Measurements from ENCODE around the gene FGGY. TPM values are rescaled to one million over a fixed set of nuclear protein-coding genes. Genes with fewer than 3 reads are reported as not detected.

The FGGY gene
- total RNA-seq, 1 donor from 2014 or later: 18.2 TPM

DNA sequence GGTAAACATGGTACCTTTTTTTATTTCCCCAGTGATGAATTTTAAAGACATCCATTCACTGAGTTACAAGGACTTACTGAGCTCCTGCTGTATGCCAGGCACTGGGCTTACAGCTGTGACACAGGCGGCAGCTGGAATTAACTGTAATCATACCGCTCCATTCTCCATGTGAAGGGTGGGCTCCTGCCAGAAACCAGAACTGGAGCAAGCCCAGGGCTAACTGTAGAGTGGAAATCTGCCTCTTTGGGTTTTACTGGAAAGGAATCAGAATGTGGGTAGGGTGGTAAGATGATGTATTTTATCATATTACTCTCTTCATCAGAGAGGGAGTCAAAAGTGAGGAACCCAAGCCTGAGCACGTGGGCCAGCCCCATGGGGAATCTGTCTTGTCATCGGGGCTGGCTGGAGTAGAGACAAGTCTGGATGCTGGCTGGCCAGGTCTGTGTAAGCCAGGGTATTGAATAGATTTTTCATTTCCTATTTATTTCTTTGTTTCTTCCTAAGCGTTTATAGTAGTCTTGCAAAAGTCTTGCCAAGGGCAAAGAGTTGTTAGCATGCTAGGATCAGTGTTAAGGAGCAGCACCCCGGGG lies 21.5 kb downstream of the FGGY start:
- no peak for TF ChIP-seq CTCF (IDR thresholded peaks at IDR 0.05; ENCODE audit: unreplicated experiment)
- no peaks in the 10 kb centered on the region for H3K36me3 Mint-ChIP-seq (ENCODE audit: insufficient read depth)
- H3K4me3 Mint-ChIP-seq (ENCODE audit: low read depth): no peak overlapping the region
- H3K9me3 Mint-ChIP-seq (ENCODE audit: low read depth): no peaks in the 10 kb centered on the region
- no peak for DNase-seq (ENCODE audit: low spot score, unreplicated experiment)
- H3K4me1 Mint-ChIP-seq (ENCODE audit: low read depth): peaks cover 33% of the 10 kb centered on the region
- H3K27ac Mint-ChIP-seq: no peak overlapping the region
- H3K27me3 Mint-ChIP-seq: no peaks in the 10 kb centered on the region

DNA sequence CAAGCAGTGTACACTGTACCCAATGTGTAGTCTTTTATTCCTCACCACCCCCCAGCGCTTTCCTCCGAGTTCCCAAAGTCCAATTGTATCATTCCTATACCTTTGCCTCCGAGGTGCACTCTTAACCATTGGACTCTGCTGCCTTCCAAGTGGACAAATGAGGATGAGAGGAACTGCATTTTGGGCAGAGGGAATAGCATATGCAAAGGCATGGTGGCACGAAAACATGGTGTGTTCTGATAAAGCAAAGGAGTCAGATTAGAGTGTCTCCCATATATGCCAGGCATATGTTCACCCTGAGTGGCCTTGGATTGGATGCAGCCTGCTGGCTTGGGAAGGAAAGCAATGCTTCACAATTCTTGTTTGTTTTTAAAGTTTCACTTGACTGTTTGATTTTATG lies 25.5 kb downstream of the FGGY start:
- TF ChIP-seq CTCF (IDR thresholded peaks at IDR 0.05; ENCODE audit: unreplicated experiment): no peak
- Mint-ChIP-seq H3K4me3 (ENCODE audit: low read depth) (no peak overlapping the region), H3K9me3 (ENCODE audit: low read depth) (peaks cover 3% of the 10 kb centered on the region), H3K27me3 (no peaks in the 10 kb centered on the region), H3K4me1 (ENCODE audit: low read depth) (peaks cover 22% of the 10 kb centered on the region), H3K27ac (peak overlapping the region; percentile 58), H3K36me3 (ENCODE audit: insufficient read depth) (peaks cover 11% of the 10 kb centered on the region)
- DNase-seq (ENCODE audit: low spot score, unreplicated experiment): no peak

- Mint-ChIP-seq H3K4me1 (ENCODE audit: low read depth) (peaks cover 18% of the 10 kb centered on the region), H3K4me3 (ENCODE audit: low read depth) (no peak overlapping the region), H3K9me3 (ENCODE audit: low read depth) (peaks cover 3% of the 10 kb centered on the region), H3K27ac (peak overlapping the region; percentile 58), H3K27me3 (no peaks in the 10 kb centered on the region), H3K36me3 (ENCODE audit: insufficient read depth) (peaks cover 11% of the 10 kb centered on the region)
- no peak for TF ChIP-seq CTCF (IDR thresholded peaks at IDR 0.05; ENCODE audit: unreplicated experiment)
- no peak for DNase-seq (ENCODE audit: low spot score, unreplicated experiment)
Observed at GRCh38 chr1:59322814-59323213, 25.9 kb downstream of the FGGY start.

DNA sequence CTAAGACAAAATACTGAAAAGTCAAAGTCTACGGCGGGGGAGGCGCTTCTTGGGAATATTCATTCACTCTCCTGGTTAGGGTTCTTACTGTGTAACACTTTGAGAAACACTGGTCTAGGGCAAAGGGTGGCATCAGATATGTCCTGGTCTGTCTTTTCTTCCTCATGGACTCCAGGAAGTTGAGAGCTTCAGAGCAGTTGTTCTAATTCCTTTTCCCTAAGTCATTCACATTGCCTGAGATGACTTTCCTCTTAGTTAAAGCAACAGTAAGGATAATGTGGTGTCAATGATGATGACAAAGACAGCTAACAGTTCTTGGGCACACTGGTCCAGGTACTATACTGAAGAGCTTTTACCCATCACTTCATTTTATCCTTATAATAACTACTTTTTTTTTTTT lies 27.0 kb downstream of the FGGY start:
- no peak for TF ChIP-seq CTCF (IDR thresholded peaks at IDR 0.05; ENCODE audit: unreplicated experiment)
- no peaks in the 10 kb centered on the region for H3K27me3 Mint-ChIP-seq
- H3K9me3 Mint-ChIP-seq (ENCODE audit: low read depth): peaks cover 3% of the 10 kb centered on the region
- DNase-seq (ENCODE audit: low spot score, unreplicated experiment): no peak
- peaks cover 11% of the 10 kb centered on the region for H3K36me3 Mint-ChIP-seq (ENCODE audit: insufficient read depth)
- no peak overlapping the region for H3K4me3 Mint-ChIP-seq (ENCODE audit: low read depth)
- peaks cover 18% of the 10 kb centered on the region for H3K4me1 Mint-ChIP-seq (ENCODE audit: low read depth)
- no peak overlapping the region for H3K27ac Mint-ChIP-seq

GRCh38 chr1:59328353-59328752 lies 31.5 kb downstream of the FGGY start:
- no peak overlapping the region for H3K4me3 Mint-ChIP-seq (ENCODE audit: low read depth)
- peaks cover 3% of the 10 kb centered on the region for H3K9me3 Mint-ChIP-seq (ENCODE audit: low read depth)
- TF ChIP-seq CTCF (IDR thresholded peaks at IDR 0.05; ENCODE audit: unreplicated experiment): no peak
- peaks cover 11% of the 10 kb centered on the region for H3K36me3 Mint-ChIP-seq (ENCODE audit: insufficient read depth)
- H3K27ac Mint-ChIP-seq: no peak overlapping the region
- H3K4me1 Mint-ChIP-seq (ENCODE audit: low read depth): peaks cover 5% of the 10 kb centered on the region
- H3K27me3 Mint-ChIP-seq: no peaks in the 10 kb centered on the region
- no peak for DNase-seq (ENCODE audit: low spot score, unreplicated experiment)
